ENCODE results near the gene DDOST. TPM values are rescaled to one million over a fixed set of nuclear protein-coding genes. Genes with fewer than 3 reads are reported as not detected.
"Not testable (repeated sequence)": the region's sequence is repeated elsewhere in the genome, so short reads cannot be mapped to it uniquely, and the experiment has no call there.

Gene DDOST
- total RNA-seq, 1 donor from 2014 or later = 134 TPM

DNA sequence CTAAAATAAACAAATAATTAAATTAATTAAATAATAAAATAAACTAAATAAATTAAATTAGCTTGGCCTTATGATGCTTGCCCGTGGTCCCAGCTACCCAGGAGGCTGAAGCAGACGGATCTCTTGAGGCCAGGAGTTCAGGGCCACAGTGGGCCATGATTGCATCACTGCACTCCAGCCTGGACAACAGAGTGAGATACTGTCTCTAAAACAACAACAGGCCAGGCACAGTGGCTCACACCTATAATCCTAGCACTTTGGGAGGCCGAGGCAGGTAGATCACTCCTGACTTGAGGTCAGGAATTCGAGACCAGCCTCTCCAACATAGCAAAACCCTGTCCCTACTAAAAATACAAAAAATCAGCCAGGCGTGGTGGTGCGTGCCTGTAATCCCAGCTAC lies 40.2 kb downstream of the DDOST start:
- no peak for ATAC-seq

DNA sequence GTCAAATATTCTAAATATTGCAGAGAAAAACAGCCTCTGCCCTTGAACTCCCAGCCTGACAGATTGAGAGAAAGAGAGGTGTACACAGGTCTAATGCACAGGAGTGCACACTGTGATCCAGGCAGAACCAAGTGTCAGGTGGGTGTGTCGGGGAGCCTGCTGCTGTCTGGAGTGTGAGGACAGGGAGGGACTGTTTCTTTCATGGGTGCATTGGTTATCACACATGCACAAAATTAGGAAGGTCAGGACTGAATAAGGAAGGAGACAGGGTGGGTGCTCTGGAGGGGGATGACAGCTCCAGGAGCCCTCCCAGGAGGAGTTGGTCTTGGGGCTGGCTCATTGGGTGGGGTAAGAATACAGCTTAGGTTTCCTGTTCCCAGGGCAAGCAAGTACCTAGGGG lies 41.2 kb downstream of the DDOST start:
- ATAC-seq = no peak

DNA sequence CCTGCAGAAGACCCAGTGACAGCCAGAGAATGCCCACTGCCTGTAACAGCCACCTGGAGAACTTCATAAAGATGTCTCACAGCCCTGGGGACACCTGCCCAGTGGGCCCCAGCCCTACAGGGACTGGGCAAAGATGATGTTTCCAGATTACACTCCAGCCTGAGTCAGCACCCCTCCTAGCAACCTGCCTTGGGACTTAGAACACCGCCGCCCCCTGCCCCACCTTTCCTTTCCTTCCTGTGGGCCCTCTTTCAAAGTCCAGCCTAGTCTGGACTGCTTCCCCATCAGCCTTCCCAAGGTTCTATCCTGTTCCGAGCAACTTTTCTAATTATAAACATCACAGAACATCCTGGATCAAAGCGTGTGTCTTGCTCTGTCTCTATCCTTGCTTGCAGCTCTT lies 42.6 kb downstream of the DDOST start:
- ATAC-seq = no peak

- ATAC-seq = no peak
Measured at GRCh38 chr1:20616847-20617487, 44.2 kb downstream of the DDOST start.

DNA sequence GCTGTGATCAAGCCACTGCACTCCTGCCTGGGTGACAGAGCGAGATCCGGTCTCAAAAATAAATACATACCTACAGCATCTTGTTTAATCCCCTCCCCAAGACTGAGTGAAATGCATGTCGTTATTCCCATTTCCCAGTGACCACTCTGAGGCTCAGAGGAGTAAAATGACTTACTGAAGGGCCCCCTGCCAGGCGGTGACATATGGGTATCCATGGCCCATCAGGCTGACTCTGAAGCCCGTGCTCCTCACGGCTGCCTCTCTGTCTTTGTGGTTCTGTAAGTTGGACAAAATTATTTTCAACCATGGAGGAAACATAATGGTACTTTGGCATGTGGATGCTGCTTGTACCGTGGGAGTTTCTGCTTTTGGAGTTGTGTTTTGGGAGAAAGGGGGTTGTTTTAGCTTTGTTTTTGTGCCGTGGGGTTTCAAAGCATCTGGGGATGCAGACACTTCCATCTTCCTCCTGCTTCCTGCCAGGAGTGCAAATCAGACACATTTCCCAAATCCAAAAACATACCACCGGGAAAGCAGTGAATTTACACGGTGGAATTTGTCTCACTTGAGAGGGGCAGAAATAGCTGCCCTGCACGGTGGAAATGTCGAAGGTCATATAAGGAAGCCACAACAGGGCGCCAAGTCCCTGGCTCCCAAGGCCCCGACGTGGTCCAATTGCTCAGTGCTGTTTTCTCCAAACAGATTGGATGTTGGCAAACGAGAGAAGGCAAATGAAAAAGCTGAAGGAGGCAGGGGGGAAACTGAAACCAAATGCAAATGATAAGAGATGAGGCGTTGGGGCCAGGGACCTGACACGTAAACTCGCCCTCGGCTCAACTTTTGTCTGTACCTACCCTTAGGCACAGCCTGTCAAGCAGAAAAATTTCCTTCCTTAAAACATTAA lies 45.0 kb downstream of the DDOST start:
- ATAC-seq = no peak

DNA sequence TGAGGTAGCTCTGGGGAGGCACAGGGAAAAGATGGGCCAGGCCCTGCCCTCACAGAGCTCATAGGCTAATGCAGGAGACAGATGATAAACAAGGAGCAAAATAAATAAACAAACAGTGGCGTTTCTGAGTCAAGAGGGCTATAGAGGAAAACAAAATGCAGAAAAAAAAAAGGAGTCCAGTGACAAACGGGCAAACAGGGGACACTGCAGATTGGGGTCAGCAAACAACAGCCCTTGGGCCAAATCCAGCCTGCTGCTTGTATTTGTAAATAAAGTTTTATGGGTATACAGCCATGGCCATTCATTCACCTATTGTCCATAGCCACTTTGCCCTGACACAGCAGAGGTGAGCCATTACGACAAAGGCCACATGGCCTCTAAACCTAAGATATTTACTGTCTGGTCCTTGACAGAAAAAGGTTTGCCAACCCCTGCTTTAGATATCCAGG lies 47.0 kb downstream of the DDOST start:
- no peak for ATAC-seq

DNA sequence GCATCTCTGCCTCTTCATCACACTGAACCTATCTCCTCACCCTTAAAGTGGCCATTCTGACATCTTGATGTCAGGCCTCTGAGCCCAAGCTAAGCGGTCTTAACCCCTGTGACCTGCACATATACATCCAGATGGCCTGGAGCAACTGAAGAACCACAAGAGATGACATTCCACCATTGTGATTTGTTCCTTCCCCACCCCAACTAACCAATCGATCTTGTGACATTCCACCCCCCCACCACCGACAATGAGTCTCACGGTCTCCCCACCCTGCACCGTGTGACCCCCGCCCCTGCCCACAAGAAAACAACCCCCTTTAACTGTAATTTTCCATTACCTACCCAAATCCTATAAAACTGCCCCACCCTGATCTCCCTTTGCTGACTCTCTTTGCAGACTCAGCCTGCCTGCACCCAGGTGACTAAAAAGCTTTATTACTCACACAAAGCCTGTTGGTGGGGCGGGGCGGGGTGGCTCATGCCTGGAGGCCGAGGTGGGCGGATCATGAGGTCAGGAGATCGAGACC lies 48.9 kb downstream of the DDOST start:
- peak; percentile 75 for ATAC-seq

DNA sequence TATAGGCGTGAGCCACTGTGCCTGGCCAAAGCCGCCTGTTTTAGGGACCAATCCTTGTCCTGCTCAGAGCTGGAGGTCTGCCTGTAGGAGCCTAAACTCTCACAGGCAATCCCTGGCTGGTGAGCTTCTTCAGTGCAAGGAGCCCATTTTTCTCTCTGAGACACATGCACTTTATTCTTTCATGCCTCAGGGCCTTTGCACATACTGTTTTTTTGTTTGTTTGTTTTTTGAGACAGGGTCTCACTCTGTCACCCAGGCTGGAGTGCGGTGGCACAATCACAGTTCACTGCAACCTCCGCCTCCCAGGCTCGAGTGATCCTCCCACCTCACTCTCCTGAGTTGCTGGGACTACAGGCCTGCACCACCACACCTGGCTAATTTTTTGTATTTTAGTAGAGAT lies 49.5 kb downstream of the DDOST start:
- no peak for ATAC-seq

DNA sequence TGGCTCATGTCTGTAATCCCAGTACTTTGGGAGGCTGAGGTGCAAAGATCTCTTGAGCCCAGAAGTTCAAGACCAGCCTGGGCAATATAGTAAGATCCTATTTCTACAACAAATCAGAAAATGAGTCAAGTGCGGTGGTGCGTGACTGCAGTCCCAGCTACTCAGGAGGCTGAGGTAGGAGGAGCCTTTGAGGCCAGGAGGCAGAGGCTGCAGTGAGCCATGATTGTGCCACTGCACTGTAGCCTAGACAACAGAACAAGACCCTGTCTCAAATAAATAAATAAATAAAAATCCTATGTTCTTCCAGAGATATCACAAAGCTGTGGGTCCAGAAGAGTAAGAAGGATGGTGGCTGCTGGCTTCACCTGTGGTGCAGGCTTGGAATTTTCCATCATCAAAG lies 50.2 kb downstream of the DDOST start:
- ATAC-seq = no peak

- ATAC-seq = no peak
Measured at GRCh38 chr1:20609541-20609940, 51.6 kb downstream of the DDOST start.

DNA sequence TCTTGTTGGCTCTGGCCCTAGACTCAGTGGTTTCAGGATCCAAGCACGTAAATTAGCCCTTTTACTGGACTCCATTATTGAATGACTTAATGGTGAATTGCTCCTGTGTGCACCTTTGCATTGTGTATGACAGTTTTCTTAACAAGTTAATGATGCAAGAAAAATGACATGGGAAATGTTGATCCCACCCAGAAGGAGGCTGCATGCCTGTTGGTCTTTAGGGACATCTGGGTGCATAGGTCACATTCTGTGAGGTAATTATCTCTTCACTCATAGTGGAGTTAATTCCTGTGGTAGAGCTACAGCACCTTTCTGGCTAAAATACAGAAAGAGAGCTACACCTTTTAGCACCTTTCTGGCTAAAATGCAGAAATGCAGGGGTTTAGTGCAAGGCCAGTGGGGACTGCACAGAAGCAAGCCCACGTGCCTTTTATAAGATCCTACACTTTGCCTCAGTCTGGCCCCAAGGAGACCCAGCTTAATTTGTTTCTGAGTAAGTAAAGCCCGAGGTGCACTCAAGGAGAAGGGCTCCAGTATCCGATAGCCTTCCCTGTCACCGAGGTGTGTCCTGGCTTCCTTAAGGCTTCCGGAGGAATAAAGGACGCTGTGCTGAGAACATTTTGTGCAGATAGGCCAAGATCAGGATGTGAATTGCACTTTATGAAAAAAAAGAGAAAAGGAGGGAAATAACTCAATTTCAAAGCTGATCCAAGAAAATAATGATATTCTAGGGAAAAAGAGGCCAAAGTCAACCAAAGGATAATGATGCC lies 54.2 kb downstream of the DDOST start:
- not testable (repeated sequence) for ATAC-seq

DNA sequence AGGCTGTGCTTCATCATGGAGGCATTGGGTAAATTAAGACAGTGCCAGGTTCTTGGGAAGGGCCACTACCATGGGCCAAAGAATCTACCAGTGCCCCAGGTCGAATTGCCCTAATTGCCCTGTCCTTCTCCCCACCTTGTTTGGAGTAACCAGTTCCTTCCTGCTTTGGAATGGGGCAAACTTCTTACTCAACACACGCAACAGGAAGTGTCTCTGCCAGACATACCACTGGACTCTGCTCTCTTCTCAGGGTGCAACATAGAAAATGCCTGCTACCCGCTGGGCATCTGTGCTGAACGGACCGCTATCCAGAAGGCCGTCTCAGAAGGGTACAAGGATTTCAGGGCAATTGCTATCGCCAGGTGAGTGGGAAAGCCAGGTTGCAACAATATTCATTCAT lies 56.5 kb downstream of the DDOST start:
- peak; percentile 15 for ATAC-seq

DNA sequence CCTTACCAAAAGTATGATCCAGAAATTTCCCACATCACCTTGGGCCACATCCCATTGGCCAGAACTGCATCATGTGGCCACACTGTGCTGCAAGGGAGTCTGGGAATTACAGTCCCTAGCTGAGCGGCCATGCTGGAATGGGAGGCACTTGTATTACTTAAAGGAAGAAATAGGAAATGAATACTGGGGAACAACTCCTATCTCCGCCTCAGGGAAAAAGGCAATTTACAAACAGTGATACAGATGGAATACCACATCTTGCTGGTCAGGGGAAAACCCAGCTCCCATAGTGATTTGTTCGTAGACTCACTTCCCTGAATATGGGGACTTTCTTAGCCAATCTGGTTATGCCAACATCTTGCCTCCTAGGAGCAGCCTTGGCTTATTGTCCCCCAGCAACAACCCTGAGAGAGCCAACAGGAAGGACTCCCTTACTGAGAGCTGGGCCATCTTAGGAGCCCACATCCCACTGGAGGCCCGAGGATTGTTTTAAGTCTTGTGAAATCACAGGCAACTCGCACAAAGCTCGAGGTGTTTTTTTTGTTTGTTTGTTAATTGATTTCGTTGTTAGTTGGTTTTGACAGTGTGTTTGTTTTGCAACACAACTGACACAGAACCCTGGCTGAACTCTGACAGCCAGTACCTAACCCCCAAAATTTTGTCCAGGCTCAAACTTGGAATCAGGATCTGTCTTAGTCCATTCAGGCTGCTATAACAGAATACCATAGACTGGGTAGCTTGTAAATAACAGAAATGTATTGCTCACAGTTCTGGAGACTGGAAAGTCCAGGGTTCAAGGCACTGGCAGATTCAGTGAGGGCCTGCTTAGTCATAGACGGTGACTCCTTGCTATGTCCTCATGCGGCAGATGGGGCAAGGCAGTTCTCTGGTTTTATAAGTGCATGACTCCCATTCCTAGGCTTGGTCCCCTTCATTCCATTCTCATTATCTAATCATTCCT lies 57.4 kb downstream of the DDOST start:
- peak; percentile 86 for ATAC-seq

DNA sequence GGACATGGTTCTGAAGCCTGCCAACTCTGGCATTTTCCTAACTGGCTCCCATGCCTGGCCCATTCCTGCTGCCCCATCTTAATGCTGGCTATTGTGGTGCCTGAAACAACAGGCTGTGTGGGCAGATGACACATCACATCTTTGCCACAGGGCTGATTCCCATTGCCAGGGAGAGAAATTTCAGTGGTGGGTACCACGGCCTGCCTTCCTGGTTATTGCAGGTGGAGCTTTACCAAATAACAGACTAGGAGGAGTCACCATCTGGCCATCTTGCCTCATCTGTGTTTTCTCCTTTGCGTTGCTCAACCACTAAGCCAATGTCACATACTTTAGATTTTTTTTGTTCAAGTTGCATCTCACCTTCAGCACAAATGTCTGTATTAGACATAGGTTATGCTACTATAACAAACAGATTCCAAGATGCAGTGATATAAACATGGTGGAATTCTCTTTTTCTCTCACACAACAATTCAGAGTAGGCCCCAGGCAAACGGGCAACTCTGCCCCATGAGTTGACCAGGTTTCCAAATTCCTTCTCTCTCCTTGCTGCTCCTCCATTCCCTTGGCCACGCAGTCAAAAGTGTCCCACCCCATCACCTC lies 58.2 kb downstream of the DDOST start:
- peak; percentile 11 for ATAC-seq

Other genes with a start within 250 kb of the DDOST start
- 7.7 TPM for gene CAMK2N1, start 175.2 kb downstream of the DDOST start, total RNA-seq
- 17.1 TPM for gene MUL1, start 153.2 kb downstream of the DDOST start, total RNA-seq
- gene FAM43B, start 108.8 kb downstream of the DDOST start, total RNA-seq = 0.12 TPM
- gene CDA, start 72.3 kb downstream of the DDOST start, total RNA-seq = 97.6 TPM
- 36.8 TPM for gene PINK1, start 27.9 kb downstream of the DDOST start, total RNA-seq
- gene KIF17, start 56.6 kb upstream of the DDOST start, total RNA-seq = 0.60 TPM
- gene SH2D5, start 71.3 kb upstream of the DDOST start, total RNA-seq = 0.64 TPM
- 147 TPM for gene HP1BP3, start 125.9 kb upstream of the DDOST start, total RNA-seq

All from esophagus mucosa (tissue), 1 donor.